GM21447 (cell line): ENCODE measurements around the gene PTAFR.
A peak's percentile ranks its signal among the peaks of the same experiment; 100 is the strongest.
"Not testable (repeated sequence)": the region's sequence is repeated elsewhere in the genome, so short reads cannot be mapped to it uniquely, and the experiment has no call there.

Source experiments
- ATAC-seq: cut with Tn5 transposase; IDR thresholded peaks from one replicate; pipeline ENCODE4 v1.9.1; 2021; ENCODE audit not compliant: unreplicated experiment

The PTAFR gene

GRCh38 chr1:28145728-28146127 is 30.8 kb downstream of the PTAFR start:
- no peak for ATAC-seq

- peak; percentile 63 for ATAC-seq
Observed at GRCh38 chr1:28144203-28145135, 32.0 kb downstream of the PTAFR start.

GRCh38 chr1:28143496-28144202 is 32.8 kb downstream of the PTAFR start:
- ATAC-seq = no peak

- no peak for ATAC-seq
Observed at GRCh38 chr1:28141685-28142084, 34.8 kb downstream of the PTAFR start.

- ATAC-seq = not testable (repeated sequence)
Observed at GRCh38 chr1:28139866-28140265, 36.6 kb downstream of the PTAFR start.

GRCh38 chr1:28139025-28139712 is 37.3 kb downstream of the PTAFR start:
- ATAC-seq = no peak

- no peak for ATAC-seq
Observed at GRCh38 chr1:28136922-28137613, 39.4 kb downstream of the PTAFR start.

- ATAC-seq = no peak
Observed at GRCh38 chr1:28136169-28136921, 40.1 kb downstream of the PTAFR start.

- ATAC-seq = no peak
Observed at GRCh38 chr1:28135371-28136168, 40.9 kb downstream of the PTAFR start.

GRCh38 chr1:28134651-28135207 is 41.8 kb downstream of the PTAFR start:
- ATAC-seq = no peak

GRCh38 chr1:28132171-28133167 is 44.0 kb downstream of the PTAFR start:
- ATAC-seq = no peak

GRCh38 chr1:28130901-28131300 is 45.6 kb downstream of the PTAFR start:
- no peak for ATAC-seq

GRCh38 chr1:28129150-28129549 is 47.3 kb downstream of the PTAFR start:
- no peak for ATAC-seq

GRCh38 chr1:28127617-28128257 is 48.8 kb downstream of the PTAFR start:
- peak; percentile 76 for ATAC-seq

- no peak for ATAC-seq
Observed at GRCh38 chr1:28126783-28127490, 49.6 kb downstream of the PTAFR start.

- no peak for ATAC-seq
Observed at GRCh38 chr1:28126212-28126611, 50.3 kb downstream of the PTAFR start.

- ATAC-seq = no peak
Observed at GRCh38 chr1:28123461-28123961, 53.0 kb downstream of the PTAFR start.
